A204.1 (cell line): ENCODE results near the gene C3.
"Not testable (repeated sequence)": the region's sequence is repeated elsewhere in the genome, so short reads cannot be mapped to it uniquely, and the experiment has no call there.

Source experiments
- FAIRE-seq: peaks from 2 replicates; lab custom pipeline; 2012; peaks lifted over from hg19 to GRCh38; lab: Jason Lieb, UNC

The C3 gene

DNA sequence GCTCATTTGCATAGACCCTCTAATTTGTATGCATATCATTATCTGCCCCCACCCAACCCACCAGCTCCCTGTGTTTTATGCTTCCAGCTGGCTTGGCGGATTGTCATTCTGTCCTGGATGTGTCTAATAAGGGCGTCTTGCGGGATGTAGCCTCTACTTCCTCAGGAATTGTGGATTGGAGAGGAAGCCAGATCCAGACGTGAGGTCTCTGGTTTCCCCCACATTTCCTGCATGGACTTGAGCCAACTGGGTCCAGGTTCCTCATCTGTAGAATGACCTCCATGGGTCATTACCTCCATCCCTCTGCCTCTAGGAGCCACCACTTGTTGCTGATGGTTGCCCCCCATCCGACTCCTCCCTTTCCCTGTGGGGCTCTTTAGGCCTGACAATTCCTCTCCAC is 57.7 kb downstream of the C3 start:
- FAIRE-seq, result no peak

DNA sequence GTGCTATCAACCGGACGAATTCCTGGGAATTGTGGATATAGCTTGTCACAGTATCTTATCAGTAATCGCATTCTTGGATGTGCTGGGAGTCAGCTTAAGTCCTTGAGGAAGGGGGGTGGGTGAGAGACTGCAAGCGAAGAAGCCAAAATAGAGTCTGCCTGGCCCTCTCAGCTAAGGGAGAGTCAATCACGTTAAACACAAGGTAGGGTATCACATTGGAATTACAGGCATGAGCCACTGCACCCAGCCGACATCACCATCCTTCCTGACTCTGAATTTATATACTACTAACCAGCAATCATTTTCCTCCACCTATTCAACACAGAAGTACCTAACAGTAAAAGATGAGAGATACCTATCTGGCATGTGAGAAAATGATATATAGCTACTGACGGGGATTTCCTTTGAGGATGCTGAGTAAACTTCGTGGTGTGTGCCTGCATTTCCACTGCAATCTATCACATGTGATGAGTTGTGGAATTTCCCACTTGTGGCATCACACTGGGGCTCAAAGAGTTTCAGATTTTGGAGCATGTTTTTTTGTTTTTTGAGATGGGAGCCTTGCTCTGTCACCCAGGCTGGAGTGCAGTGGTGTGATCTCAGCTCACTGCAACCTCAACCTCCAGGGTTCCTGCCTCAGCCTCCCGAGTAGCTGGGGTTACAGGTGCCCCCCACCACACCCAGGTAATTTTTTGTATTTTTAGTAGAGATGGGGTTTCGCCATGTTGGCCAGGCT is 58.8 kb downstream of the C3 start:
- FAIRE-seq, result not testable (repeated sequence)

DNA sequence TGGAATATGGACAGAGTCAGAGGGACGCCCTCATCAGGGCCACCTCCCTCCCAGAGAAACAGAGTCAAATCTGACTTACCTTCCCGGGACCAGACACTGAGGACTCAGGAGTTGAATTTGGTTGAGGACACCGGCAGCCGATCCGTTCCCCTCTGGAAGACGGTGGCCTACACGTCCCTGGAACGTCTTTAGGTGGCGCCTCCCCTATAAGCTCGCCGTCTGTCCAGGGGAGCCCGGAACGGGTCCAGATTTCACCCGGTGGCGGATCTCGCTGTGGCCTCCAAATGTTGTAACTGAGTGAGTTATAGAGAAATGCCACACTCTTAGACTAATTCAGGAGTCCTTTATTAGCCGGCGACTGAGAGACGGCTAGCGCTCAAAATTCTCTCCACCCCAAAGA is 59.5 kb downstream of the C3 start:
- no peak for FAIRE-seq

DNA sequence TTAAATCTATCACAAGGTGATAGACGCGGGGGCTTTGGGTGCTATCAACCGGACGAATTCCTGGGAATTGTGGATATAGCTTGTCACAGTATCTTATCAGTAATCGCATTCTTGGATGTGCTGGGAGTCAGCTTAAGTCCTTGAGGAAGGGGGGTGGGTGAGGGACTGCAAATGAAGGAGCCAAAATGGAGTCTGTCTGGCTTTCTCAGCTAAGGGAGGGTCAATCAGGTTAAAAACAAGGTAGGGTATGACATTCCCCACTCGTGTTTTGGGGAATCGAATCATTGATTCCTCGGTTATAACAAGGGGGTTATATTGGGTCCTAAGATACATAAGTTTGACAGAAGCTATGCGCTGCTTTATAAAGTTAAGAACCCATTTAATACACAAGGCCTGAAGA is 64.1 kb downstream of the C3 start:
- FAIRE-seq, result not testable (repeated sequence)

DNA sequence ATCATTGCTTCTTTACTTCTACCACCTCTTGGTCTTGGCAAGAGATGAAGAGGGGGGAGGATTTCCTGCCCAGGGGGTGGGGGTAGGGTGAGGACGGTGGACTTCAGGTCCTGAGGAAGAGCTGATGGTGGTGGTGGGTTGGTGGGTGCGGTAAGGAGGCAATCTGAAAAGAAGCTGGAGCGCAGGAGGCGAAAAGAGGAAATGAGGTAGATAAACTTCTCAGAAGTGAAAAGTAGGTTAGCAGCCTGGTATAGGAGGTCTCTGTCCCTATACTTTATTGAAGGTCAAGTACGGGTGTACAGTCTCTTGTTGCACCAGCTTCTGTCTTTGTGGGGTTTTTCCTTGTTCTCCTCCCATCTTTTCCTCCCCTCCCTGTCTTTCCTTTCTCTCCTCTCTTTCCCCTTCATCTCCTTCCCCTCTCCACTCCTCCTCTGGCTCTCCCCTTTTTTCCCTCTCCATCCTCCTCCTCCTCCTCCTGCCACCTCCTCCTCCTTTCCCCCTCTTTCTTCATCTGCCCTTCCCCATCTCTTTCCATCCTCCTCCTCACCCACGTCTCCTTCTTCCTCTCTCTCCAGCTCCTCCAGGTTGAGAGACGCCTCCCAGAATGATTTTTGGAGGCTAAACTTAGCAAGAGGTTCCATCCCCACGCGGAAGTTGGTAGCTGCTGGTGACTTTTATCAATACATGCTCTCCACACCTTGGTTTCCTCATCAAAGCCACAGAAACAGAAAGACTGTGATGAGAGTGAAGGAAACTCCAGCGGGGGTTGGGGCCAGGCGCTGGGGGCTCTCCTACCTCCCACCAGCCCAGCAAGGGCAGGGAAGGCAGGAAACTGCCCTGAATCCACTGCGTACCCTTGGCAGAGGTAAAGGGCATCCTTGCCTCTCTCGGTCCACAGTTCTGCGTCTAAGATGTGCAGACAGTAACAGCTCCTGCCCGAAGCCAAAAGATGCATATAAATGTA is 65.8 kb downstream of the C3 start:
- FAIRE-seq, result no peak

DNA sequence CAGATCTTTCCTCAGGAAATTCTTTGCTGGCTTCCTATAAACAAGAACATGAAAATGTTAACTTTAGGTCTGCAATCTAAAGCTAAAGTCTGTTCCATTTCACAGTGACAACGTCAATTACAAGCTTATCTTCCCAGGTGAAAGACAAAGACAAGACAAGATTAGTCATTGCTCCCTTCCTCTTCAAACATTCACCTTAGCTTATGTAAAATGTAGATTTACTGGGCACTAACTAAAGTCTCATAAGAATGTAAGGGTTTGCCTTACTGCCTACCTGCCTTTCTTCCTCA is 67.7 kb downstream of the C3 start:
- no peak for FAIRE-seq

DNA sequence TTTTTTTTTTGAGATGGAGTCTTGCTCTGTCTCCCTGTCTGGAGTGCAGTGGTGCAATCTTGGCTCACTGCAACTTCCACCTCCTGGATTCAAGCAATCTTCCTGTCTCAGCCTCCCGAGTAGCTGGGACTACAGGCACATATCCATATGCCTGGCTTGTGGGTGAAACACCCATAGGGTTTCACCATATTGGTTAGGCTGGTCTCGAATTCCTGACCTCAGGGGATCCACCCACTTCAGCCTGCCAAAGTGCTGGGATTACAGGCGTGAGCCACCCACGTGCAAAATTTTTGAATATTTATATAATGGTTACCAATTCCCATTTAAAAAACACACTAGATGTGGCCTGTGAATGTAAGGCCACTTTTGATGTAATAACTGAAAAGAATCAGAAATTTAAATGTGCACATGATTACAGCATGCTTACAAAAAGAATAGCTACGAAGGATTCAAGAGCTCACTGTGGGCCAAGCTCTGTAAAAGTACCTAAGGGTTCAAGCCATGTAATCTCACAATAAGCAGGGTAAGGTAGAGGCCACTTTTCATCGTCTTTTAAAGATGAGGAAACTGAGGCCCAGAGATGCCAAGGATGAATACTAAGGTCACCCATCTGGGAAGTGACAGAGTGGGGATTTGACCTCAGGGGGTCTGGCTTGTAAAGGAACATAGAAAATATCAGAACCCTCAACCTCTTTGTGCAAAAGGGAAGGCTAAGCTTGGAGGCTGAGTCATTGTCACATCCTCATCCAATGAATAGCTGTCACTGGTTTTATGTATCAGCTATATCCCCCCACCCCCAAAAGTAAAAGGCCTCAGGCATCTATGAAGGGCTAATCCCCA is 68.3 kb downstream of the C3 start:
- no peak for FAIRE-seq

DNA sequence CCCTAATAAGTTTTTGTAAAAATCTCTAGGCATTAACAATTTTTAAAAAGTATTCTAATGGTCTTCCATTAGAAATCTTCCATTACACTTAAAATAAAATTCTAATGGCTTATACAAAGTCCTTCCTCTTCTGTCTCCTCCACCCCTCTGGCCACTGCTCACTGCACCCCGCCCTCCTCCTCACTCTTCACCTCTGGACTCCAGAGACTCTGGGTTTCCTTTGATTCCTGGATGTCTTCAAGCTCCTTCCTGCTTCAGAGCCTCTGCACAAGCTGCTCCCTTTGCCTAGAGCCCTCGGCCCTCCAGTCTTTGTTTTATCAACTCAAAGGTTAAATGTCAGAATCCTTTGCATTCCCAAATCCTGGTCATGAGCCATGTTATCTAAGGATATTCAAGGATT is 71.3 kb downstream of the C3 start:
- no peak for FAIRE-seq

DNA sequence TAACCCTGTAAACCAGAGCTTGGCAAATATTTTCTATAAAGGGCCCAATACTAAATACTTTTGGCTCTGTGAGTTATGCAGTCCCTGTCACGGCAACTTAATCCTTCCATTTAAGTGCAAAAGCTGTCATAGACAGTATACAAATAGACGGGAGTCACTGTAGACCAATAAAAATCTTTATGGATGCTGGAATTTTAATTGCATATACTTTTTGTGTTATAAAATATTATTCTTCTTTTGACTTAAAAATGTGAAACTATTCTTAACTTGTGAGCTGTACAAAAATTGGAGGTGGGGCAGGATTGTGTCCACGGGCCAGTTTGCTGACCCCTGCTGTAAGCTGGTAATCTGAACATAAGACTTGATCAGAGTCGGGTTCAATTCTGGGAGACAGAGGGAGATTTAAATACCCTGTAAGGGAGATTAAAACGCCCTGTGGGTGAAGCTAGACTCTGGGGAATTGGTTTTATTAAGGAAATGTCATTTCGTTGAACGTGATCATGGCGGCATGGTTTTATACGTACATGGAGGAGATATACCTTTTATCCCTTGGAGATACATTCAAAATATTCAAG is 72.2 kb downstream of the C3 start:
- no peak for FAIRE-seq

DNA sequence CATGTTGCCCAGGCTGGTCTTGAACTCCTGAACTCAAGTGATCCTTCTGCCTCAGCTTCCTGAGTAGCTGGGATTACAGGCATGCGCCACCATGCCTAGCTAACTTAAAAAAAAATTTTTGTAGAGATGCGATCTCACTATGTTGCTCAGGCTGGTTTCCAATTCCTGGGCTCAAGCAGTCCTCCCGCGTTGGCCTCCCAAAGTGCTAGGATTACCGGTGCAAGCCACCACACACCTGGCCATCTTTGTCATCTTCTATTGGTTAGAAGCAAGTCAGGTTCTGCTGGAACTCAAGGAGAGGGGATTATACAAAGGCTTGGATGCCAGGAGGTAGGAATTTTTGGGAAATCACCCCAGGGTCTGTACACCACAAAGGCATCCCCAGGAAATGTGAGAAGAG is 75.7 kb downstream of the C3 start:
- FAIRE-seq, result no peak

DNA sequence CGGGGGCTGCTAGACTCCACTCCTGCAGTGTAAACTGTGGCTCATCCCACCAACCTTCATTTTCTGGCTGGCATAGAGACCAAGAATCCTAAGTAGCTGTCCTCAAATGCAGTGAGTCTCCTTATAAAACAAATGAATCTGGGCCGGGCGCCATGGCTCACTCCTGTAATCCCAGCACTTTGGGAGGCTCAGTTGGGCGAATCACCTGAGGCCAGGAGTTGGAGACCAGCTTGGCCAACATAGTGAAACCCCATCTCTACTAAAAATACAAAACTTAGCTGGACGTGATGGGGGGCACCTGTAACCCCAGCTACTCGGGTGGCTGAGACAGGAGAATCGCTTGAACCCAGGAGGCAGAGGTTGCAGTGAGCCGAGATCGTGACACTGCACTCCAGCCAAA is 80.1 kb downstream of the C3 start:
- FAIRE-seq, result not testable (repeated sequence)

DNA sequence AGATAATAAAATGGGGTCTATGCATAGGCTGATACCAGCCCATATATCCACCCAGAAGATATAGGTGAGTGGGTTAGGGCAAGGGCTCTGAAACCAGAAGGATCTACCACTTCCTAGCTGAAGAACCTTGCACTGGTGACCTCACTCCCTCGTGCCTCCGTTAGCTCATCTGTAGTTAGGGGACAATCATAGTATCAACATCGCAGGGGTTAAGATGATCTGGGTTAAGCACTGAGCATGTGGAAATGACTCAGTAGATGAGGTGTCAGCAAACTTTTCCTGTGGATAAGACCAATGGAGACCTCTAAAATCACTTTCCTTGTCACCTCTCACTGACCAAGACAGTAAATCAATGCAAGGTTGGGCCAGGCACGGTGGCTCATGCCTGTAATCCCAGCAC is 81.0 kb downstream of the C3 start:
- no peak for FAIRE-seq

DNA sequence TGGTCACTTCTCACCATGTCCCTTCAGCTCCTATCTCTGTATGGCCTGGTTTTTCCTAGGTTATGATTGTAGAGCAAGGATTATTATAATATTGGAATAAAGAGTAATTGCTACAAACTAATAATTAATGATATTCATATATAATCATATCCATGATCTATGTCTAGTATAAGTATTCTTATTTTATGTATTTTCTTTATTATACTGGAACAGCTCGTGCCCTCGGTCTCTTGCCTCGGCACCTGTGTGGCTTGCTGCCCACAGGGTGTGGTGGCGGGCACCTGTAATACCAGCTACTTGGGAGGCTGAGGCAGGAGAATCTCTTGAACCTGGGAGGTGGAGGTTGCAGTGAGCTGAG is 87.0 kb downstream of the C3 start:
- FAIRE-seq, result not testable (repeated sequence)

DNA sequence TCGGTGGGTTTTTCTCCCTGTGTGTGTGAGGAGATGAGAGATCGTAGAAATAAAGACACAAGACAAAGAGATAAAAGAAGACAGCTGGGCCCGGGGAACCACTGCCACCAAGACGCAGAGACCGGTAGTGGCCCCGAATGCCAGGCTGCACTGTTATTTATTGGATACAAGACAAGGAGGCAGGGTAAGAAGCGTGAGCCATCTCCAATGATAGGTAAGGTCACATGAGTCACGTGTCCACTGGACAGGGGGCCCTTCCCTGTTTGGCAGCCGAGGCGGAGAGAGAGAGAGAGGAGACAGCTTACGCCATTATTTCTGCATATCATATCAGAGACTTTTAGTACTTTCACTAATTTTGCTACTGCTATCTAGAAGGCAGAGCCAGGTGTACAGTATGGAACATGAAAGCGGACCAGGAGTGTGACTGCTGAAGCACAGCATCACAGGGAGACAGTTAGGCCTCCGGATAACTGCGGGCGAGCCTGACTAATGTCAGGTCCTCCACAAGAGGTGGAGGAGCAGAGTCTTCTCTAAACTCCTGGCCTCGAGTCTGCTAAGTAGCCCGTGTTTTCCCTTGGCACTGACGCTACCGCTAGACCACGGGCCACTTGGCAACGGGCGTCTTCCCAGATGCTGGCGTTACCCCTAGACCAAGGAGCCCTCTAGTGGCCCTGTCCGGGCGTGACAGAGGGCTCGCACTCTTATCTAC is 87.5 kb downstream of the C3 start:
- FAIRE-seq, result peak; percentile 65

DNA sequence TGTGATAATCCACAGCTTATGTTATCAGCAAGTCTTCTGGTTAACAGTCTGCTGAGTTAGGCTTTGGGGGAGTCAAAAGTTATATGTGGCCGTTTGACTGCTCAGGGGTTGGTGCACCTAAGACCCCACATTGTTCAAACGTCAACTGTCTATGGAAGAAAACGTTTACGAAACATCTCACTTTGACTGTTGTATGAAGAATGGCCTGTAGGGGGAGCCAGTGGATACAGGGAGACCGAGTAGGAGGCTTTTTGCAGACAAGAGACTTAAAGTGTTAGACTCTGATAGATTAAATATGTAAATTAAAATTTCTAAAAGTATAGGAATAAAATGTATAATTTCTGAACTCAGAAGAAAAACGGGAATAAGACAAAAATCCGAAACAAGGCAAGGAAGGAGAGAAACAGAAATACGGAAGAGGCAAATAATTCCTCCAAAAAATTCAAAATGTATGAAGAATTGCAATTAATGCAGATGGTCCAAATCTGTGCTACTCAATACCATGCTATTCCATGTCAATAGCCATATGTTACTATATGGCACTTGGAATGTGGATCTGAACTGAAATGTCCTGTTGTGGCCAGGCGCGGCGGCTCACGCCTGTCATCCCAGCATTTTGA is 88.3 kb downstream of the C3 start:
- peak; percentile 96 for FAIRE-seq
